HG03457 (cell line): ENCODE measurements around the gene TRAM2.
"Not testable (repeated sequence)": the region's sequence is repeated elsewhere in the genome, so short reads cannot be mapped to it uniquely, and the experiment has no call there.

Source experiments
- ATAC-seq: cut with Tn5 transposase; IDR thresholded peaks from one replicate; pipeline ENCODE4 v1.9.1; 2021; ENCODE audit warnings: moderate number of reproducible peaks; ENCODE audit not compliant: unreplicated experiment

TRAM2 gene

DNA sequence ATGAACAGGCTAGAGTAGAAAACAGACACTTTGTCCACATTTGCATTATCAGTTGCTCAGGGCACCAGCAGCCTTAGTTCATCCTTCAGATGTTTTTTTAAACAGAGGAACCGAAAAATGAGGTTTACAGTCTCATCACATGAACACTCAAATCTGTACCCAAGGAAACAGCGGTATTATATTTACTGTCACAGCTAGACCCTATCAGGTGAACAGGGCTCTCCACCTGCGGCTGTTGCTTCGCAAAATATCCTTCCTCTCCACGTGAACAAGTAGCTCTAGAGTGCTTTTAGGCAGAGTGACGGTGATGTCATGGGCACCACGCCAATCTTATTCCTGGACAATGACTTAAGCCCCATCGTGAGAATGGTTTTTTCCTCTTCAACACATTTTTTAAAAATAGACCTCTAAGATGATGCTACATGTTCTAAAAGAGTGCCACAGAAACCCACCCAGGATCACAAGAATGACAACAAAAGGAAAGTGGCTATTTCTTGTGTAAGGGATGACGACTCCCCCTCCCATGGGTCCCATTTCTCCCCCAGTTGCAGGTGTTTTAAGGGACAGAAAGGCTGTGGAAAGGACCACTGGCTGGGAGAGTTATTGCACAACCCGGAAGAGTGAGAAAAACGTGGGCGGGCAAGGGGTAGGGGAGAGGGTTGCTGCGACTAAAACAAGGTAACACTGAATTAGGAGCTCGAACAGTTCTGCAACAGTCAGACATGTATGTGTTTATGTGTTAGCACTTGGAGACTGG, 79.0 kb downstream of the TRAM2 start:
- peak; percentile 75 for ATAC-seq

- ATAC-seq, result no peak
Measured at GRCh38 chr6:52496631-52497030, 80.2 kb downstream of the TRAM2 start.

- no peak for ATAC-seq
Measured at GRCh38 chr6:52495922-52496321, 80.9 kb downstream of the TRAM2 start.

GRCh38 chr6:52494298-52495072, 82.4 kb downstream of the TRAM2 start:
- no peak for ATAC-seq

- no peak for ATAC-seq
Measured at GRCh38 chr6:52493669-52494068, 83.2 kb downstream of the TRAM2 start.

GRCh38 chr6:52491203-52492069, 85.4 kb downstream of the TRAM2 start:
- no peak for ATAC-seq

DNA sequence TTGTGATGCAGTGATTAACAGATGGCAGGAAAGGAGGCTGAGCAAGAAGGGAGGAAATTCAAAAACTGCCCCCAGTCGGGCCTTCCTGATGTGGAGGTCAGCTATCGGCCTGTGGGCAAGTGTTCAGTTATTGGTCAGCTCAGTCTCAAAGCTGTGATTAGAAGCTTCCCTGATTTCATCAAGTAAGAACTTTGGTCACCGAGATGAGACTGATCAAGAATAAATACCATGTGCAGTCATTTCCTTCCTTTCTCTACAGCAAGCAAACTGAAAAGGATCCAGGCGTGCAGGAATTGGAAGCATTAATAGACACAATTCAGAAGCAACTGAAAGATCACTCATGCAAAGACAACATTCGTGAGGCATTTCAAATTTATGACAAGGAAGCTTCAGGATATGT, 87.0 kb downstream of the TRAM2 start:
- ATAC-seq, result no peak

GRCh38 chr6:52483671-52484003, 93.2 kb downstream of the TRAM2 start:
- no peak for ATAC-seq

- no peak for ATAC-seq
Measured at GRCh38 chr6:52482903-52483670, 93.8 kb downstream of the TRAM2 start.

- no peak for ATAC-seq
Measured at GRCh38 chr6:52475307-52475706, 101.6 kb downstream of the TRAM2 start.

- no peak for ATAC-seq
Measured at GRCh38 chr6:52474173-52474572, 102.7 kb downstream of the TRAM2 start.

- not testable (repeated sequence) for ATAC-seq
Measured at GRCh38 chr6:52461194-52461593, 115.7 kb downstream of the TRAM2 start.

DNA sequence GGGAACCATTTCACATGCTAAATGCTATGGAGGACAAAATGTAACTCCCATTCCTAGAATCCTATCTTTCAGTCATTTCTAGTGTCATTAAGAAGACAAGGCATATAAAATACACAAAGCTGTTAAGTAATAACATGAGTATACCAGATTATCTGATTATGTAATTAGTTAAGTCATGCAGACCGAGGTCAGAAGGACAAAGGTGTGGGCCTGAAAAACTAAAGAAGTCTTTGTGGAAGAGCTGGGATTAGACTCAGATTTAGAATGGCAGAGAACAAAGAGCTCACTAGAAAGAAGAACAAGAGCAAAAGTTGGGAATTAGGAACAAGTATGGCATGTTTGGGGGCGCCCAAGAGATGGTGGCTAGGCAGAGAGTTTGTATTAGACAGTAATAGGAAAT, 119.8 kb downstream of the TRAM2 start:
- ATAC-seq, result no peak

- no peak for ATAC-seq
Measured at GRCh38 chr6:52454556-52454955, 122.3 kb downstream of the TRAM2 start.
